ENCODE results near the gene HLF.

GRCh38 chr17:55261311-55261710 is 3.4 kb upstream of the HLF start:
- TF ChIP-seq CTCF (conservative IDR thresholded peaks at IDR 0.05): no peak
- no peak for TF ChIP-seq EZH2 (IDR thresholded peaks at IDR 0.05; ENCODE audit: low read depth)

Data from PC-9 (cell line).